Measurements from ENCODE around the gene ITPKB. TPM values are rescaled to one million over a fixed set of nuclear protein-coding genes. Genes with fewer than 3 reads are reported as not detected.
A peak's percentile ranks its signal among the peaks of the same experiment; 100 is the strongest.

Gene ITPKB
- total RNA-seq, 1 experiment from 2014 or later = 9.5 TPM

GRCh38 chr1:226682871-226683814 lies 55.9 kb downstream of the ITPKB start:
- CTCF ChIA-PET = interaction anchor here (0.6 to 3.7 kb wide), 6 partner anchors 29 to 258 kb away, joined by 3 to 13 read pairs (median 4); no protein-coding TSS in a partner anchor
- Mint-ChIP-seq H3K27me3 (ENCODE audit: insufficient read depth, unreplicated experiment) (no peaks in the 10 kb centered on the region), H3K27ac (ENCODE audit: low read depth, unreplicated experiment) (no peak overlapping the region), H3K36me3 (ENCODE audit: insufficient read depth, unreplicated experiment) (peaks cover 7% of the 10 kb centered on the region), H3K9me3 (ENCODE audit: unreplicated experiment) (no peaks in the 10 kb centered on the region), H3K4me3 (ENCODE audit: unreplicated experiment) (no peak overlapping the region), H3K4me1 (ENCODE audit: insufficient read depth, unreplicated experiment) (no peaks in the 10 kb centered on the region)
- no TSS peak for BruUV-seq (replicated peaks)
- DNase-seq (ENCODE audit: unreplicated experiment) = peak; percentile 32
- POLR2A ChIA-PET = interaction anchor here (0.6 to 2.8 kb wide), 4 partner anchors 20 to 48 kb away, joined by 3 to 10 read pairs (median 3); no protein-coding TSS in a partner anchor
- intact Hi-C loops (cut with micrococcal nuclease) = loop anchor here (2.0 kb wide), 1 partner anchor 40 kb away; no protein-coding TSS in a partner anchor
- TF ChIP-seq CTCF (IDR thresholded peaks at IDR 0.05; ENCODE audit: unreplicated experiment) = no peak

GRCh38 chr1:226681652-226682493 lies 57.2 kb downstream of the ITPKB start:
- Mint-ChIP-seq H3K36me3 (ENCODE audit: insufficient read depth, unreplicated experiment) (peaks cover 7% of the 10 kb centered on the region), H3K4me1 (ENCODE audit: insufficient read depth, unreplicated experiment) (peaks cover 10% of the 10 kb centered on the region), H3K27me3 (ENCODE audit: insufficient read depth, unreplicated experiment) (no peaks in the 10 kb centered on the region), H3K27ac (ENCODE audit: low read depth, unreplicated experiment) (no peak overlapping the region), H3K9me3 (ENCODE audit: unreplicated experiment) (no peaks in the 10 kb centered on the region), H3K4me3 (ENCODE audit: unreplicated experiment) (no peak overlapping the region)
- intact Hi-C loops (cut with micrococcal nuclease) = loop anchor here (2.0 kb wide), 1 partner anchor 39 kb away; no protein-coding TSS in a partner anchor
- CTCF ChIA-PET = interaction anchor here (0.5 to 3.7 kb wide), 6 partner anchors 8 to 257 kb away, joined by 3 to 13 read pairs (median 4); no protein-coding TSS in a partner anchor
- no peak for DNase-seq (ENCODE audit: unreplicated experiment)
- POLR2A ChIA-PET = interaction anchor here (0.6 to 2.8 kb wide), 8 partner anchors 11 to 185 kb away, joined by 3 to 10 read pairs (median 3); no protein-coding TSS in a partner anchor
- no peak for TF ChIP-seq CTCF (IDR thresholded peaks at IDR 0.05; ENCODE audit: unreplicated experiment)
- BruUV-seq (replicated peaks) = no TSS peak

- CTCF ChIA-PET = interaction anchor here (0.6 to 3.7 kb wide), 4 partner anchors 24 to 46 kb away, joined by 3 to 13 read pairs (median 4); no protein-coding TSS in a partner anchor
- peaks cover 22% of the 10 kb centered on the region for H3K4me1 Mint-ChIP-seq (ENCODE audit: insufficient read depth, unreplicated experiment)
- H3K36me3 Mint-ChIP-seq (ENCODE audit: insufficient read depth, unreplicated experiment) = no peaks in the 10 kb centered on the region
- no peak overlapping the region for H3K4me3 Mint-ChIP-seq (ENCODE audit: unreplicated experiment)
- no peaks in the 10 kb centered on the region for H3K27me3 Mint-ChIP-seq (ENCODE audit: insufficient read depth, unreplicated experiment)
- POLR2A ChIA-PET = interaction anchor here (0.7 to 1.0 kb wide), 2 partner anchors 16 to 506 kb away, joined by 3 read pairs; no protein-coding TSS in a partner anchor
- no peak overlapping the region for H3K27ac Mint-ChIP-seq (ENCODE audit: low read depth, unreplicated experiment)
- TF ChIP-seq CTCF (IDR thresholded peaks at IDR 0.05; ENCODE audit: unreplicated experiment) = no peak
- intact Hi-C loops (cut with micrococcal nuclease) = no loop called here
- H3K9me3 Mint-ChIP-seq (ENCODE audit: unreplicated experiment) = no peaks in the 10 kb centered on the region
- no peak for DNase-seq (ENCODE audit: unreplicated experiment)
- BruUV-seq (replicated peaks) = no TSS peak
Observed at GRCh38 chr1:226680653-226681052, 58.4 kb downstream of the ITPKB start.

Measured in MCF 10A (cell line).